Measurements from ENCODE around the gene TNNT3. TPM values are rescaled to one million over a fixed set of nuclear protein-coding genes. Genes with fewer than 3 reads are reported as not detected.

The TNNT3 gene
- total RNA-seq, 1 experiment from 2014 or later, result not detected

GRCh38 chr11:1929621-1930461, 10.3 kb downstream of the TNNT3 start:
- BruUV-seq (replicated peaks), result no TSS peak

GRCh38 chr11:1930462-1930830, 10.9 kb downstream of the TNNT3 start:
- intact Hi-C loops (cut with micrococcal nuclease), result no loop called here
- no peak overlapping the region for H3K4me3 Mint-ChIP-seq (ENCODE audit: unreplicated experiment)
- ChIA-PET POLR2A (no interaction called here), CTCF (no interaction called here)
- H3K4me1 Mint-ChIP-seq (ENCODE audit: insufficient read depth, unreplicated experiment), result peaks cover 5% of the 10 kb centered on the region
- no peaks in the 10 kb centered on the region for H3K9me3 Mint-ChIP-seq (ENCODE audit: unreplicated experiment)
- BruUV-seq (replicated peaks), result no TSS peak
- peaks cover 32% of the 10 kb centered on the region for H3K27me3 Mint-ChIP-seq (ENCODE audit: insufficient read depth, unreplicated experiment)
- no peaks in the 10 kb centered on the region for H3K36me3 Mint-ChIP-seq (ENCODE audit: insufficient read depth, unreplicated experiment)
- DNase-seq (ENCODE audit: unreplicated experiment), result no peak
- no peak overlapping the region for H3K27ac Mint-ChIP-seq (ENCODE audit: low read depth, unreplicated experiment)
- TF ChIP-seq CTCF (IDR thresholded peaks at IDR 0.05; ENCODE audit: unreplicated experiment), result no peak

More at GRCh38 chr11:1929621-1930461, 10.3 kb downstream of the TNNT3 start:
- DNase-seq (ENCODE audit: unreplicated experiment), result no peak
- Mint-ChIP-seq H3K36me3 (ENCODE audit: insufficient read depth, unreplicated experiment) (no peaks in the 10 kb centered on the region), H3K4me3 (ENCODE audit: unreplicated experiment) (no peak overlapping the region), H3K27me3 (ENCODE audit: insufficient read depth, unreplicated experiment) (peaks cover 32% of the 10 kb centered on the region), H3K4me1 (ENCODE audit: insufficient read depth, unreplicated experiment) (peaks cover 5% of the 10 kb centered on the region), H3K9me3 (ENCODE audit: unreplicated experiment) (no peaks in the 10 kb centered on the region), H3K27ac (ENCODE audit: low read depth, unreplicated experiment) (no peak overlapping the region)
- TF ChIP-seq CTCF (IDR thresholded peaks at IDR 0.05; ENCODE audit: unreplicated experiment), result no peak
- POLR2A ChIA-PET, result no interaction called here
- intact Hi-C loops (cut with micrococcal nuclease), result no loop called here
- CTCF ChIA-PET, result no interaction called here

GRCh38 chr11:1931341-1932104, 12.0 kb downstream of the TNNT3 start:
- H3K9me3 Mint-ChIP-seq (ENCODE audit: unreplicated experiment), result no peaks in the 10 kb centered on the region
- TF ChIP-seq CTCF (IDR thresholded peaks at IDR 0.05; ENCODE audit: unreplicated experiment), result no peak
- CTCF ChIA-PET, result interaction anchor here (0.6 kb wide), 2 partner anchors 54 to 976 kb away, joined by 3 read pairs; no protein-coding TSS in a partner anchor

GRCh38 chr11:1932105-1932480, 12.6 kb downstream of the TNNT3 start:
- intact Hi-C loops (cut with micrococcal nuclease), result no loop called here
- Mint-ChIP-seq H3K36me3 (ENCODE audit: insufficient read depth, unreplicated experiment) (no peaks in the 10 kb centered on the region), H3K4me3 (ENCODE audit: unreplicated experiment) (no peak overlapping the region), H3K4me1 (ENCODE audit: insufficient read depth, unreplicated experiment) (peaks cover 5% of the 10 kb centered on the region), H3K9me3 (ENCODE audit: unreplicated experiment) (no peaks in the 10 kb centered on the region), H3K27ac (ENCODE audit: low read depth, unreplicated experiment) (no peak overlapping the region), H3K27me3 (ENCODE audit: insufficient read depth, unreplicated experiment) (peaks cover 32% of the 10 kb centered on the region)
- POLR2A ChIA-PET, result no interaction called here
- TF ChIP-seq CTCF (IDR thresholded peaks at IDR 0.05; ENCODE audit: unreplicated experiment), result no peak
- CTCF ChIA-PET, result interaction anchor here (0.6 kb wide), 2 partner anchors 63 to 976 kb away, joined by 3 read pairs; no protein-coding TSS in a partner anchor
- no peak for DNase-seq (ENCODE audit: unreplicated experiment)
- BruUV-seq (replicated peaks), result no TSS peak

More at GRCh38 chr11:1931341-1932104, 12.0 kb downstream of the TNNT3 start:
- DNase-seq (ENCODE audit: unreplicated experiment), result no peak
- Mint-ChIP-seq H3K4me1 (ENCODE audit: insufficient read depth, unreplicated experiment) (peaks cover 5% of the 10 kb centered on the region), H3K36me3 (ENCODE audit: insufficient read depth, unreplicated experiment) (no peaks in the 10 kb centered on the region), H3K4me3 (ENCODE audit: unreplicated experiment) (no peak overlapping the region), H3K27ac (ENCODE audit: low read depth, unreplicated experiment) (no peak overlapping the region), H3K27me3 (ENCODE audit: insufficient read depth, unreplicated experiment) (peaks cover 32% of the 10 kb centered on the region)
- POLR2A ChIA-PET, result no interaction called here
- BruUV-seq (replicated peaks), result no TSS peak
- intact Hi-C loops (cut with micrococcal nuclease), result no loop called here

Measured in MCF 10A (cell line).